HEK293 (cell line): ENCODE measurements around the gene PCSK5.

Experiments used
- CTCF ChIA-PET: fragments of 350-600 bp; formaldehyde crosslinking; extraction: SDS; loops from one replicate; lab custom pipeline; 2021; ENCODE audit warnings: antibody characterized with exemption; lab: Yijun Ruan, JAX
- POLR2A ChIA-PET: fragments of 300-600 bp; formaldehyde crosslinking; extraction: SDS; loops from one replicate; lab custom pipeline; 2020; ENCODE audit warnings: antibody characterized with exemption, inconsistent platforms; lab: Yijun Ruan, JAX
- H3K27ac ChIP-seq: fragments of 200-500 bp; sonication (Bioruptor generic); 2 replicates; pipeline ENCODE4 v1.5.1; 2014; ENCODE audit warnings: low read depth, low read length, control low read depth, inconsistent platforms; ENCODE audit errors: extremely low read depth
- H3K36me3 ChIP-seq, 2 experiments: fragments of 200-500 bp in 1 of 2; sonication (Bioruptor generic) in 1 of 2; 1 replicate in 1 of 2; 2 replicates in 1 of 2; pipeline ENCODE4 v1.5.1; 2014 to 2017; ENCODE audit warnings: inconsistent platforms in 2 of 2, low read length in 2 of 2; ENCODE audit not compliant: control insufficient read depth in 2 of 2, insufficient read depth in 1 of 2
- H3K4me1 ChIP-seq: fragments of 200-500 bp; sonication (Bioruptor generic); 2 replicates; pipeline ENCODE4 v1.5.1; 2014; ENCODE audit warnings: mild to moderate bottlenecking, low read length, inconsistent platforms; ENCODE audit not compliant: control insufficient read depth, insufficient read depth
- H3K4me3 ChIP-seq: 2 replicates; pipeline ENCODE4 v1.5.1; 2011; ENCODE audit warnings: low read depth, mild to moderate bottlenecking, control low read depth, low read length, moderate library complexity
- H3K9me3 ChIP-seq: fragments of 200-500 bp; sonication (Bioruptor generic); 2 replicates; pipeline ENCODE4 v1.5.1; 2014; ENCODE audit warnings: low read depth, low read length, inconsistent platforms; ENCODE audit not compliant: control insufficient read depth, insufficient read depth
- BCL11B ChIP-seq: fragments of 450-650 bp; formaldehyde crosslinking; IDR thresholded peaks from 2 replicates; pipeline ENCODE4 v1.5.1; 2016; ENCODE audit warnings: low read depth, missing biosample characterization, missing genetic modification characterization
- HOXC10 ChIP-seq: sonication (generic); formaldehyde crosslinking; IDR thresholded peaks from 2 replicates; pipeline ENCODE4 v1.8.1; 2023; ENCODE audit warnings: mild to moderate bottlenecking, missing genetic modification reagents
- TRIM28 ChIP-seq: IDR thresholded peaks from 2 replicates; pipeline ENCODE4 v1.6.1; 2011; ENCODE audit warnings: low read length, control low read depth, borderline replicate concordance
- ZBTB26 ChIP-seq: fragments of 450-650 bp; formaldehyde crosslinking; optimal IDR thresholded peaks from 2 replicates; pipeline ENCODE3; 2016; ENCODE audit warnings: missing biosample characterization, mild to moderate bottlenecking, missing genetic modification characterization
- ZNF133 ChIP-seq: fragments of 450-650 bp; formaldehyde crosslinking; IDR thresholded peaks from 2 replicates; pipeline ENCODE4 v1.5.1; 2016; ENCODE audit warnings: missing biosample characterization, missing genetic modification characterization
- ZNF157 ChIP-seq: fragments of 450-650 bp; formaldehyde crosslinking; IDR thresholded peaks from 2 replicates; pipeline ENCODE4 v1.5.1; 2016; ENCODE audit warnings: missing biosample characterization, missing genetic modification characterization
- ZNF202 ChIP-seq: fragments of 450-650 bp; formaldehyde crosslinking; IDR thresholded peaks from 2 replicates; pipeline ENCODE4 v1.5.1; 2016; ENCODE audit warnings: missing biosample characterization, missing genetic modification characterization, borderline replicate concordance
- ZNF223 ChIP-seq: fragments of 450-650 bp; formaldehyde crosslinking; IDR thresholded peaks from 2 replicates; pipeline ENCODE4 v1.5.1; 2016; ENCODE audit warnings: missing biosample characterization, missing genetic modification characterization
- ZNF24 ChIP-seq: fragments of 450-650 bp; formaldehyde crosslinking; IDR thresholded peaks from 2 replicates; pipeline ENCODE4 v1.5.1; 2016; ENCODE audit warnings: missing biosample characterization, missing genetic modification characterization
- ZNF280D ChIP-seq: fragments of 450-650 bp; formaldehyde crosslinking; IDR thresholded peaks from 2 replicates; pipeline ENCODE4 v1.5.1; 2016; ENCODE audit warnings: missing biosample characterization, missing genetic modification characterization
- ZNF37A ChIP-seq: fragments of 450-650 bp; IDR thresholded peaks from 2 replicates; pipeline ENCODE4 v1.5.1; 2018; ENCODE audit warnings: missing biosample characterization, missing genetic modification characterization
- ZNF433 ChIP-seq: fragments of 450-650 bp; formaldehyde crosslinking; IDR thresholded peaks from 2 replicates; pipeline ENCODE4 v1.5.1; 2016; ENCODE audit warnings: missing biosample characterization, missing genetic modification characterization, low read depth
- ZNF571 ChIP-seq: fragments of 450-650 bp; formaldehyde crosslinking; IDR thresholded peaks from 2 replicates; pipeline ENCODE4 v1.5.0; 2017; ENCODE audit warnings: missing biosample characterization, missing genetic modification characterization
- ZNF624 ChIP-seq: fragments of 450-650 bp; formaldehyde crosslinking; IDR thresholded peaks from 2 replicates; pipeline ENCODE4 v1.5.1; 2017; ENCODE audit warnings: missing biosample characterization, missing genetic modification characterization
- ZNF626 ChIP-seq: fragments of 450-650 bp; sonication (Bioruptor Pico); formaldehyde crosslinking; IDR thresholded peaks from 2 replicates; pipeline ENCODE4 v1.5.1; 2018; ENCODE audit warnings: missing biosample characterization, missing genetic modification characterization, inconsistent platforms
- ZNF654 ChIP-seq: fragments of 450-650 bp; formaldehyde crosslinking; IDR thresholded peaks from 2 replicates; pipeline ENCODE4 v1.5.1; 2016; ENCODE audit warnings: low read depth, missing biosample characterization, missing genetic modification characterization
- ZNF707 ChIP-seq: fragments of 450-650 bp; formaldehyde crosslinking; IDR thresholded peaks from 2 replicates; pipeline ENCODE4 v1.5.1; 2016; ENCODE audit warnings: missing biosample characterization, missing genetic modification characterization
- ZNF747 ChIP-seq: fragments of 450-650 bp; formaldehyde crosslinking; IDR thresholded peaks from 2 replicates; pipeline ENCODE4 v1.5.1; 2016; ENCODE audit warnings: missing biosample characterization, missing genetic modification characterization
- ZSCAN30 ChIP-seq: fragments of 450-650 bp; IDR thresholded peaks from 2 replicates; pipeline ENCODE4 v1.5.1; 2018; ENCODE audit warnings: missing biosample characterization, mild to moderate bottlenecking, missing genetic modification characterization, moderate library complexity
- TF ChIP-seq, protein P1 (sequence below): fragments of 450-650 bp; formaldehyde crosslinking; IDR thresholded peaks from 2 replicates; pipeline ENCODE4 v1.5.1; 2016; ENCODE audit warnings: missing biosample characterization, missing genetic modification characterization
- TF ChIP-seq, protein P2 (sequence below): fragments of 450-650 bp; formaldehyde crosslinking; IDR thresholded peaks from 2 replicates; pipeline ENCODE4 v1.5.1; 2016; ENCODE audit warnings: missing biosample characterization, missing genetic modification characterization

The PCSK5 gene

GRCh38 chr9:76297721-76298239 is 407.3 kb downstream of the PCSK5 start:
- CTCF ChIA-PET = interaction anchor here (0.7 to 1.8 kb wide), 5 partner anchors 13 to 700 kb away, joined by 3 to 6 read pairs (median 3); no protein-coding TSS in a partner anchor
- Histone ChIP-seq H3K27ac (no peak overlapping the region), H3K4me1 (no peaks in the 10 kb centered on the region), H3K9me3 (no peaks in the 10 kb centered on the region), H3K4me3 (no peak overlapping the region), H3K36me3 (no peaks in the 10 kb centered on the region)
- TF ChIP-seq ZNF433 (tag by site-specific recombination) = no peak
- no peak for TF ChIP-seq ZNF626 (tag by site-specific recombination)
- TF ChIP-seq ZSCAN30 (tag by site-specific recombination) = no peak
- TF ChIP-seq ZNF571 (tag by site-specific recombination) = no peak
- TF ChIP-seq ZNF280D (tag by site-specific recombination) = no peak
- no peak for TF ChIP-seq ZNF624
- no peak for TF ChIP-seq ZNF747
- no peak for TF ChIP-seq ZNF223
- POLR2A ChIA-PET = no interaction called here

DNA sequence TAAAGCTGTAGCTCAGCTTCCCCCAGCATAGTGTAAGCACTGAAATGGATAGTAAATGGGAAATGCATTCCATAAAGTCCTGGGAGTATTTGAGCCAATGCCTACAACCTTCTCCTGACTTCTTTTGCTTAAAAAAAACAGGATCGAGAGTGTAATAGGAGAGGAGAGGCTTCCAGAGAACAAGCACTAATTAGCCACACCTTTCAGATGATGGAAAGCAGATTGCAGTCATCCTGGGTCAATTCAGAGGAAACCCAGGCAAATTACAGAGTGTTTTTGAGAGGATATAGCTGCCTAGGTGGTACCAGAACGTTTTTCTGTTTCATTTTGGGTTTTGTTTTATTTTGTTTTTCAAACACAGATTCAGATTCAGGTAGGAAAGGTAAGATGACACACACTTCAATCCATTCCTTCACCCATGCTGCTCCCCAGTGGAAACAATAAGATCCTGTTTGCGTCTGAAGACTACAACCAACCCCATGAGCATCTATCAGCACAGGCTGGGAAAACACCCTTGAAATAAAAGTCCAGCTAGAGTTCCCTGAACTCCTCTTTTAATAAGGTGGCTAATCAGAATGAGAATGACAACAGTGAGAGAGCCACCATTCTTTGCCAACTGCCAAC is 408.2 kb downstream of the PCSK5 start:
- POLR2A ChIA-PET = interaction anchor here (1.7 kb wide), 1 partner anchor 408 kb away, joined by 3 read pairs; the partner anchor contains the start of gene PCSK5

DNA sequence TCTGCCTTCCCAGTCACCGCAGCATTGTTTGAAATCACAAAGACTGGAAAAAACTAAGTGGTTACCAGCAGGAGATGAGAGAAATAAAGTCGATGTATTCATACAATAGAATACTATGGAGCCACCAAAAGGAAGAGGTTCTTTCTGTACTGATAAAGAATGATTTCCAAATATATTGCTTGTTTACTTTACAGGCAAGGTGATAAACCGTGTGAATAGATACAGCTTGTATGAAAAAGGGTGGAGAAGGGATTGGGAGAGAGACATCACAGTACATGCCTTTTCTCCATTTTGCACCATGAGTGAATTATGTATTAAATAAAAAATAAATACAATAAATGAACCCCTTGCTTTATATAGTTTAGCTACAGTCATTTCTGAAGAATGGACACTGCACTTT is 412.1 kb downstream of the PCSK5 start:
- ChIA-PET CTCF (interaction anchor here (0.5 to 2.7 kb wide), 29 partner anchors 10 to 1118 kb away, joined by 3 to 10 read pairs (median 4); partner anchors contain the start of gene PCSK5), POLR2A (interaction anchor here (0.8 to 1.0 kb wide), 2 partner anchors 121 to 412 kb away, joined by 4 read pairs; partner anchors contain the start of gene PCSK5)
- no peak overlapping the region for H3K27ac ChIP-seq
- H3K36me3 ChIP-seq = no peaks in the 10 kb centered on the region
- no peak overlapping the region for H3K4me3 ChIP-seq
- no peaks in the 10 kb centered on the region for H3K9me3 ChIP-seq
- no peaks in the 10 kb centered on the region for H3K4me1 ChIP-seq
- TF ChIP-seq ZNF202 (tag by site-specific recombination) = no peak
- TF ChIP-seq ZNF133 (tag by site-specific recombination) = no peak
- TF ChIP-seq TRIM28 = no peak
- no peak for TF ChIP-seq ZNF37A (tag by site-specific recombination)
- TF ChIP-seq ZNF654 = no peak
- TF ChIP-seq BCL11B (tag by site-specific recombination) = no peak
- TF ChIP-seq ZBTB26 = no peak
- no peak for TF ChIP-seq ZNF707 (tag by site-specific recombination)
- TF ChIP-seq, protein P1, sequence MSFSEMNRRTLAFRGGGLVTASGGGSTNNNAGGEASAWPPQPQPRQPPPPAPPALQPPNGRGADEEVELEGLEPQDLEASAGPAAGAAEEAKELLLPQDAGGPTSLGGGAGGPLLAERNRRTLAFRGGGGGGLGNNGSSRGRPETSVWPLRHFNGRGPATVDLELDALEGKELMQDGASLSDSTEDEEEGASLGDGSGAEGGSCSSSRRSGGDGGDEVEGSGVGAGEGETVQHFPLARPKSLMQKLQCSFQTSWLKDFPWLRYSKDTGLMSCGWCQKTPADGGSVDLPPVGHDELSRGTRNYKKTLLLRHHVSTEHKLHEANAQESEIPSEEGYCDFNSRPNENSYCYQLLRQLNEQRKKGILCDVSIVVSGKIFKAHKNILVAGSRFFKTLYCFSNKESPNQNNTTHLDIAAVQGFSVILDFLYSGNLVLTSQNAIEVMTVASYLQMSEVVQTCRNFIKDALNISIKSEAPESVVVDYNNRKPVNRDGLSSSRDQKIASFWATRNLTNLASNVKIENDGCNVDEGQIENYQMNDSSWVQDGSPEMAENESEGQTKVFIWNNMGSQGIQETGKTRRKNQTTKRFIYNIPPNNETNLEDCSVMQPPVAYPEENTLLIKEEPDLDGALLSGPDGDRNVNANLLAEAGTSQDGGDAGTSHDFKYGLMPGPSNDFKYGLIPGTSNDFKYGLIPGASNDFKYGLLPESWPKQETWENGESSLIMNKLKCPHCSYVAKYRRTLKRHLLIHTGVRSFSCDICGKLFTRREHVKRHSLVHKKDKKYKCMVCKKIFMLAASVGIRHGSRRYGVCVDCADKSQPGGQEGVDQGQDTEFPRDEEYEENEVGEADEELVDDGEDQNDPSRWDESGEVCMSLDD (tag by site-specific recombination) = no peak
- no peak for TF ChIP-seq ZNF157
- TF ChIP-seq, protein P2, sequence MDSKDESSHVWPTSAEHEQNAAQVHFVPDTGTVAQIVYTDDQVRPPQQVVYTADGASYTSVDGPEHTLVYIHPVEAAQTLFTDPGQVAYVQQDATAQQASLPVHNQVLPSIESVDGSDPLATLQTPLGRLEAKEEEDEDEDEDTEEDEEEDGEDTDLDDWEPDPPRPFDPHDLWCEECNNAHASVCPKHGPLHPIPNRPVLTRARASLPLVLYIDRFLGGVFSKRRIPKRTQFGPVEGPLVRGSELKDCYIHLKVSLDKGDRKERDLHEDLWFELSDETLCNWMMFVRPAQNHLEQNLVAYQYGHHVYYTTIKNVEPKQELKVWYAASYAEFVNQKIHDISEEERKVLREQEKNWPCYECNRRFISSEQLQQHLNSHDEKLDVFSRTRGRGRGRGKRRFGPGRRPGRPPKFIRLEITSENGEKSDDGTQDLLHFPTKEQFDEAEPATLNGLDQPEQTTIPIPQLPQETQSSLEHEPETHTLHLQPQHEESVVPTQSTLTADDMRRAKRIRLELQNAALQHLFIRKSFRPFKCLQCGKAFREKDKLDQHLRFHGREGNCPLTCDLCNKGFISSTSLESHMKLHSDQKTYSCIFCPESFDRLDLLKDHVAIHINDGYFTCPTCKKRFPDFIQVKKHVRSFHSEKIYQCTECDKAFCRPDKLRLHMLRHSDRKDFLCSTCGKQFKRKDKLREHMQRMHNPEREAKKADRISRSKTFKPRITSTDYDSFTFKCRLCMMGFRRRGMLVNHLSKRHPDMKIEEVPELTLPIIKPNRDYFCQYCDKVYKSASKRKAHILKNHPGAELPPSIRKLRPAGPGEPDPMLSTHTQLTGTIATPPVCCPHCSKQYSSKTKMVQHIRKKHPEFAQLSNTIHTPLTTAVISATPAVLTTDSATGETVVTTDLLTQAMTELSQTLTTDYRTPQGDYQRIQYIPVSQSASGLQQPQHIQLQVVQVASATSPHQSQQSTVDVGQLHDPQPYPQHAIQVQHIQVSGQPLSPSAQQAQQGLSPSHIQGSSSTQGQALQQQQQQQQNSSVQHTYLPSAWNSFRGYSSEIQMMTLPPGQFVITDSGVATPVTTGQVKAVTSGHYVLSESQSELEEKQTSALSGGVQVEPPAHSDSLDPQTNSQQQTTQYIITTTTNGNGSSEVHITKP (tag by site-specific recombination) = no peak
- TF ChIP-seq HOXC10 (CRISPR knock-in tag) = no peak

More for the DNA sequence above, 408.2 kb downstream of the PCSK5 start:
- TF ChIP-seq ZNF24 (tag by site-specific recombination) (no peak), ZNF654 (peak; percentile 38)
- no peaks in the 10 kb centered on the region for H3K36me3 ChIP-seq
- H3K9me3 ChIP-seq = no peaks in the 10 kb centered on the region
- no peak overlapping the region for H3K4me3 ChIP-seq
- CTCF ChIA-PET = interaction anchor here (0.6 to 1.8 kb wide), 19 partner anchors 9 to 1099 kb away, joined by 3 to 6 read pairs (median 4); partner anchors contain the start of gene PCSK5
- H3K4me1 ChIP-seq = no peaks in the 10 kb centered on the region
- H3K27ac ChIP-seq = no peak overlapping the region
